Measurements from ENCODE around the gene CCDC34. TPM values are rescaled to one million over a fixed set of nuclear protein-coding genes. Genes with fewer than 3 reads are reported as not detected.

The CCDC34 gene
- total and polyA plus RNA-seq, 2 of the 8 experiments (the other 6 are each of a cell fraction or from before 2014, with no cell fraction given) = 7.7 to 24.3 TPM

DNA sequence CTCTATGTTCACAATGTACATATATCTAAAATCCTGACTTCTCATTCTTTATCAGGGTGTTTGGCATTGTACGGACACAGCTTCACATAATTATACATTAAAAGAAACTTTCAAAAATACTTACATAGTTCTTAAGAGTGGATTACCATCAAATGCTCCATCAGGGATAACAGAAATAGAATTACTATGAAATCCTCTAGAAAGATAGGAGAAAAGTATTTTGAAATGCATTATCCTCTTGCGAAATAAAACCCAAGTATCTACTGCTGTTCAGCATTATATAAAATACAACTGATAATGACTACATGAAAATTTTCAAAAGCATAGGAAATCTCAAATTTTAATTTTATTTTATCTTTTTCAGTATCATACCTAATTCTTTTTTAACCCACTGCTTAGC lies 17.8 kb upstream of the CCDC34 start:
- Histone ChIP-seq H2BK5ac (ENCODE audit: low read depth, low read length) (no peak overlapping the region), H3K36me3 (ENCODE audit: control insufficient read depth in 2 of 4, insufficient read depth in 4 of 4, low read length in 3 of 4) (peaks cover 0 to 95% (median 46%) of the 10 kb centered on the region in 4 experiments; a peak in 7 of 8 replicates)
- TF ChIP-seq YY1 (IDR thresholded peaks at IDR 0.05; ENCODE audit: low read depth, low read length) (no peak), JUND (IDR thresholded peaks at IDR 0.05; ENCODE audit: low read length) (no peak), KDM5A (IDR thresholded peaks at IDR 0.05; ENCODE audit: low read length) (no peak), SAP30 (IDR thresholded peaks at IDR 0.05; ENCODE audit: insufficient read depth, insufficient replicate concordance, low read length) (no peak), FOSL1 (IDR thresholded peaks at IDR 0.05; ENCODE audit: insufficient read depth, low read depth, low read length) (no peak), RBBP5 (IDR thresholded peaks at IDR 0.05; ENCODE audit: borderline replicate concordance, low read depth, low read length) (no peak), EP300 (IDR thresholded peaks at IDR 0.05; ENCODE audit: borderline replicate concordance in 1 of 2, low read depth in 2 of 2, low read length in 2 of 2) (no peak), POLR2AphosphoS5 (IDR thresholded peaks at IDR 0.05; ENCODE audit: low read depth, low read length) (no peak), NRF1 (IDR thresholded peaks at IDR 0.05; ENCODE audit: low read depth, low read length) (no peak), CREB1 (IDR thresholded peaks at IDR 0.05) (no peak), SIRT6 (IDR thresholded peaks at IDR 0.05; ENCODE audit: low read length) (no peak), CBX5 (IDR thresholded peaks at IDR 0.05; ENCODE audit: low read depth, low read length) (no peak), RAD21 (IDR thresholded peaks at IDR 0.05 in 1 of 2, conservative IDR thresholded peaks at IDR 0.05 in 1 of 2; ENCODE audit: low read depth in 2 of 2, low read length in 2 of 2) (no peak), EGR1 (IDR thresholded peaks at IDR 0.05; ENCODE audit: borderline replicate concordance, low read depth, low read length) (no peak), SIN3A (conservative IDR thresholded peaks at IDR 0.05 in 1 of 2, IDR thresholded peaks at IDR 0.05 in 1 of 2; ENCODE audit: low read depth in 1 of 2, low read length in 2 of 2) (no peak)

More for the DNA sequence above, 17.8 kb upstream of the CCDC34 start:
- Histone ChIP-seq H3K23me2 (ENCODE audit: low read depth, low read length) (no peaks in the 10 kb centered on the region), H3K79me2 (ENCODE audit: control insufficient read depth in 1 of 2, insufficient read depth in 2 of 2, low read length in 2 of 2) (no peaks in the 10 kb centered on the region), H3K18ac (ENCODE audit: extremely low read depth, low read length) (no peak overlapping the region), H4K20me1 (replicated peaks in 1 of 2; ENCODE audit: control insufficient read depth in 1 of 2, insufficient read depth in 2 of 2, low read length in 2 of 2) (no peaks in the 10 kb centered on the region), H3K9me3 (ENCODE audit: insufficient read depth in 2 of 2, low read depth in 1 of 2, low read length in 1 of 2) (no peaks in the 10 kb centered on the region), H3K56ac (replicated peaks; ENCODE audit: insufficient read length, low read depth, low read length) (no peak overlapping the region), H2BK120ac (replicated peaks; ENCODE audit: low read depth, low read length) (no peak overlapping the region), H3K14ac (ENCODE audit: insufficient read length) (no peak overlapping the region), H3K4me1 (replicated peaks in 1 of 4; ENCODE audit: control insufficient read depth in 3 of 4, insufficient read depth in 4 of 4, low read length in 3 of 4) (no peaks in the 10 kb centered on the region), H3K4me2 (ENCODE audit: insufficient read depth in 1 of 2, low read depth in 2 of 2, low read length in 2 of 2) (no peak overlapping the region), H3K23ac (ENCODE audit: insufficient read length) (no peak overlapping the region), H4K5ac (ENCODE audit: insufficient read length, low read depth, low read length) (no peak overlapping the region), H4K8ac (ENCODE audit: extremely low read depth, insufficient read depth, low read length) (no peak overlapping the region), H3K27me3 (replicated peaks in 1 of 4; ENCODE audit: control insufficient read depth in 3 of 4, extremely low read depth in 1 of 4, insufficient read depth in 3 of 4, low read length in 3 of 4) (no peaks in the 10 kb centered on the region), H2AK5ac (ENCODE audit: low read depth, low read length) (no peak overlapping the region), H2AFZ (ENCODE audit: low read length) (no peak overlapping the region), H2BK15ac (ENCODE audit: low read length) (no peak overlapping the region), H2BK20ac (ENCODE audit: low read length) (no peak overlapping the region), H3K27ac (ENCODE audit: low read depth, low read length) (no peak overlapping the region), H3K9ac (replicated peaks in 1 of 4; ENCODE audit: extremely low read depth in 1 of 4, low read depth in 3 of 4, low read length in 3 of 4) (no peak overlapping the region), H2BK12ac (ENCODE audit: low read depth, low read length) (no peak overlapping the region), H3K4ac (replicated peaks; ENCODE audit: insufficient read length, low read depth, low read length) (no peak overlapping the region), H4K91ac (replicated peaks; ENCODE audit: insufficient read length, low read length) (no peak overlapping the region), H3K4me3 (ENCODE audit: extremely low read depth in 1 of 4, insufficient read depth in 2 of 4, low read depth in 3 of 4, low read length in 4 of 4) (no peak overlapping the region), H3K79me1 (ENCODE audit: low read depth, low read length) (no peaks in the 10 kb centered on the region)
- DNase-seq (ENCODE audit: low read depth in 1 of 2, low spot score in 2 of 2) (no peak), FAIRE-seq (no peak)
- 98% methylated on average over 2 of the region's 2 CpGs; no CpG with 5 or more reads in 1 of the 2 experiments for WGBS, 2 experiments (ENCODE audit: extremely low coverage in 1 of 2, insufficient coverage in 1 of 2, insufficient read length in 1 of 2, insufficient replicate concordance in 2 of 2, low coverage in 1 of 2, low lambda C conversion rate in 2 of 2, missing lambda C conversion rate in 1 of 2)
- ChIA-PET CTCF (ENCODE audit: partially characterized antibody) (interaction anchor here (1.2 kb wide), 1 partner anchor 14 kb away, joined by 3 read pairs; no protein-coding TSS in a partner anchor), POLR2A (ENCODE audit: partially characterized antibody) (no interaction called here)

Data from H1 (cell line).